ENCODE results near the gene UNC13A.

- TF ChIP-seq CTCF (IDR thresholded peaks at IDR 0.05) (no peak), POLR2A (IDR thresholded peaks at IDR 0.05) (no peak)
Measured at GRCh38 chr19:17605117-17605516, 83.0 kb downstream of the UNC13A start.

All from heart left ventricle (tissue), 13 donors.